Ishikawa (cell line): ENCODE data around the gene EPB41L4B.

ENCODE experiments used
- CEBPB ChIP-seq: IDR thresholded peaks from 2 replicates; pipeline ENCODE4 v1.6.1; 2012
- CREB1 ChIP-seq: IDR thresholded peaks from 2 replicates; pipeline ENCODE4 v1.6.1; 2012; ENCODE audit warnings: low read depth
- EGR1 ChIP-seq: IDR thresholded peaks from 2 replicates; pipeline ENCODE4 v1.6.1; 2012
- EP300 ChIP-seq: IDR thresholded peaks from 2 replicates; pipeline ENCODE4 v1.6.1; 2012; ENCODE audit warnings: borderline replicate concordance
- FOXM1 ChIP-seq: IDR thresholded peaks from 2 replicates; pipeline ENCODE4 v1.6.1; 2012; ENCODE audit warnings: low read depth, borderline replicate concordance
- NFIC ChIP-seq: IDR thresholded peaks from 2 replicates; pipeline ENCODE4 v1.6.1; 2012
- RAD21 ChIP-seq: IDR thresholded peaks from 2 replicates; pipeline ENCODE4 v1.6.1; 2012; ENCODE audit warnings: low read depth
- TAF1 ChIP-seq: IDR thresholded peaks from 2 replicates; pipeline ENCODE4 v1.6.1; 2012; ENCODE audit warnings: low read depth, mild to moderate bottlenecking
- TCF12 ChIP-seq: IDR thresholded peaks from 2 replicates; pipeline ENCODE4 v1.6.1; 2012; ENCODE audit warnings: low read depth
- TEAD4 ChIP-seq: IDR thresholded peaks from 2 replicates; pipeline ENCODE4 v1.6.1; 2012
- YY1 ChIP-seq: IDR thresholded peaks from 2 replicates; pipeline ENCODE4 v1.6.1; 2012; ENCODE audit warnings: low read depth
- ZBTB7A ChIP-seq: IDR thresholded peaks from 2 replicates; pipeline ENCODE4 v1.6.1; 2012; ENCODE audit warnings: low read depth
- TF ChIP-seq, protein P1 (sequence below): IDR thresholded peaks from 2 replicates; pipeline ENCODE4 v1.6.1; 2012
- TF ChIP-seq, protein P2 (sequence below): IDR thresholded peaks from 2 replicates; pipeline ENCODE4 v1.6.1; 2012; ENCODE audit warnings: low read depth, mild to moderate bottlenecking
- TF ChIP-seq, protein P3 (sequence below): IDR thresholded peaks from 2 replicates; pipeline ENCODE4 v1.6.1; 2012

The EPB41L4B gene

DNA sequence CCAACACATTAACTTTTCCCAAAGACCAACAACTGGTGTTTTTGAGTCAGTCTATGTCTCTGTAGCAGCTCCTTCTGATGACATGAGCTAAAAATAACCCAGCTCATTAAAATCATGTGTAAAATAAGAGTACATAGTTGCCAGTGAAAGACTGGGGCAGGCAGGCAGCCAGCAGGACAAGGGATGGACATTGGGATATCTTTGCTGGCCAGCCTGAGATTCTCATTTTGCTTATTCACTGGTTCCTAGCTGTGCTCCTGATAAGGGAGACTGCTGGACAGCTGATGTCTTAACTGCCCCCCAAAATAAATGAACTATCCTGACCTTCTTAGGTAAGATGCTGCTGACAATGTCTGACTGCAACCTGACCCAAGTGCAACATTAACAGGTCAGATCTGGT is 33.9 kb downstream of the EPB41L4B start:
- no peak for TF ChIP-seq NFIC
- no peak for TF ChIP-seq TEAD4
- no peak for TF ChIP-seq TAF1
- TF ChIP-seq YY1: no peak
- TF ChIP-seq EGR1: no peak
- TF ChIP-seq TCF12: no peak
- no peak for TF ChIP-seq EP300
- TF ChIP-seq, protein P1, sequence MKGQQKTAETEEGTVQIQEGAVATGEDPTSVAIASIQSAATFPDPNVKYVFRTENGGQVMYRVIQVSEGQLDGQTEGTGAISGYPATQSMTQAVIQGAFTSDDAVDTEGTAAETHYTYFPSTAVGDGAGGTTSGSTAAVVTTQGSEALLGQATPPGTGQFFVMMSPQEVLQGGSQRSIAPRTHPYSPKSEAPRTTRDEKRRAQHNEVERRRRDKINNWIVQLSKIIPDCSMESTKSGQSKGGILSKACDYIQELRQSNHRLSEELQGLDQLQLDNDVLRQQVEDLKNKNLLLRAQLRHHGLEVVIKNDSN: no peak
- no peak for TF ChIP-seq CEBPB
- no peak for TF ChIP-seq ZBTB7A
- TF ChIP-seq FOXM1: no peak
- TF ChIP-seq CREB1: no peak
- TF ChIP-seq, protein P2, sequence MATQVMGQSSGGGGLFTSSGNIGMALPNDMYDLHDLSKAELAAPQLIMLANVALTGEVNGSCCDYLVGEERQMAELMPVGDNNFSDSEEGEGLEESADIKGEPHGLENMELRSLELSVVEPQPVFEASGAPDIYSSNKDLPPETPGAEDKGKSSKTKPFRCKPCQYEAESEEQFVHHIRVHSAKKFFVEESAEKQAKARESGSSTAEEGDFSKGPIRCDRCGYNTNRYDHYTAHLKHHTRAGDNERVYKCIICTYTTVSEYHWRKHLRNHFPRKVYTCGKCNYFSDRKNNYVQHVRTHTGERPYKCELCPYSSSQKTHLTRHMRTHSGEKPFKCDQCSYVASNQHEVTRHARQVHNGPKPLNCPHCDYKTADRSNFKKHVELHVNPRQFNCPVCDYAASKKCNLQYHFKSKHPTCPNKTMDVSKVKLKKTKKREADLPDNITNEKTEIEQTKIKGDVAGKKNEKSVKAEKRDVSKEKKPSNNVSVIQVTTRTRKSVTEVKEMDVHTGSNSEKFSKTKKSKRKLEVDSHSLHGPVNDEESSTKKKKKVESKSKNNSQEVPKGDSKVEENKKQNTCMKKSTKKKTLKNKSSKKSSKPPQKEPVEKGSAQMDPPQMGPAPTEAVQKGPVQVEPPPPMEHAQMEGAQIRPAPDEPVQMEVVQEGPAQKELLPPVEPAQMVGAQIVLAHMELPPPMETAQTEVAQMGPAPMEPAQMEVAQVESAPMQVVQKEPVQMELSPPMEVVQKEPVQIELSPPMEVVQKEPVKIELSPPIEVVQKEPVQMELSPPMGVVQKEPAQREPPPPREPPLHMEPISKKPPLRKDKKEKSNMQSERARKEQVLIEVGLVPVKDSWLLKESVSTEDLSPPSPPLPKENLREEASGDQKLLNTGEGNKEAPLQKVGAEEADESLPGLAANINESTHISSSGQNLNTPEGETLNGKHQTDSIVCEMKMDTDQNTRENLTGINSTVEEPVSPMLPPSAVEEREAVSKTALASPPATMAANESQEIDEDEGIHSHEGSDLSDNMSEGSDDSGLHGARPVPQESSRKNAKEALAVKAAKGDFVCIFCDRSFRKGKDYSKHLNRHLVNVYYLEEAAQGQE: no peak
- TF ChIP-seq, protein P3, sequence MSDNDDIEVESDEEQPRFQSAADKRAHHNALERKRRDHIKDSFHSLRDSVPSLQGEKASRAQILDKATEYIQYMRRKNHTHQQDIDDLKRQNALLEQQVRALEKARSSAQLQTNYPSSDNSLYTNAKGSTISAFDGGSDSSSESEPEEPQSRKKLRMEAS: no peak

DNA sequence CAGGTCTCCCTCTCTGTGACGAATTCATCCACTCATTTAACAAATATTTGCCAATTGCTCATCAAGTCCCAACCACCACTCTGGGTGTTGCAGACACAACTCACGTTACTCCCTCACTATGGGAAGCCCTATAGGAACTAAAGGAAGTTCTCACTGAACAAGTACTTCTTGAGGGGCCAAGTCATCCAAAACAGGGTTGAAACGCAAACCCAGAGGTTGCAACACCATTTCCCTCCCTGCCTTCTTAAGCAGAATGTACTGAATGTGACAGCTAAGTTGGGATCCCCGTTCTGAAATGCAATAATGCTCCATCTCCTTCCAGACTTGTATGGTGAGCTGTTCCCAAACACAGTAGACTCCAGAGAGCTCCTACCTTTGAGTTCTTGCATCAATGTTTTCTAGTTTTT is 34.3 kb downstream of the EPB41L4B start:
- TF ChIP-seq EP300: no peak

DNA sequence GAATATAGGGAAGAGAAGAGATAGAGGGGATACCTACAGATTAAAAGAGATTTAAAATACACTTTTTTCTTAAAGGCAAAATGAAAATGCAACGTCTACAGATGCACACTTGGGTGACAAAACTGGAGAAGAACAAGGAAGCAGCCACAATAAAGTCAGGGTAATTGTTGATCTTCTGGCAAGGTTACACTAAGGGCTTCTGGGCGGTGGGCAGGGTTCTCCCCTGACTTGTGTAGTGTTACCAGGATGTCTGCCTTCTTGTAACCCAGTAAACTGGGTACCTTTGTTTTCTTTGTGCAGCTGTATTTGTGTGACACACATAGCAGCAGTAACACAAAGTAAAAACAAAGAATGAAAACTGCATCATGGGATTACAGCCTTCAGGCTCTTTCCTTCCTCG is 37.8 kb downstream of the EPB41L4B start:
- no peak for TF ChIP-seq TEAD4
- no peak for TF ChIP-seq FOXM1
- TF ChIP-seq, protein P1: no peak
- no peak for TF ChIP-seq TCF12
- TF ChIP-seq RAD21: no peak
- TF ChIP-seq TAF1: no peak
- TF ChIP-seq NFIC: no peak

DNA sequence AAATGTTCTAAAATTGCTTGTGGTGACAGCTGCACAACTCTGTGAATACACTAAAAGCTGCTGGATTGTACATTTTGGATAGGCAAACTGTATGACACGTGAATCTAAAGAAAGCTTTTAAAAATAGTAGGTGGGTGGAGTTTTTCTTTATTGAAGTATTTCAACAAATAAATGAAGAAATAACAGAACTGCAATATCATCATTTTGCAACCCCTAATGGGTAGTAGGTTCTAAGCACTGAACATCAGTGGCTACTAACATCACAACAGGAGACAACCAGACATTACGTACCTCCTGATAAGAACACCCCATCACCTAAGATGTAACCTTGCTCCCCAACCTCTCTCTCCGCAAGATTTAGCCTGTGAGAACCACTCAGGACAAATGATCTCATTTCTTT is 38.6 kb downstream of the EPB41L4B start:
- TF ChIP-seq, protein P1: no peak
- TF ChIP-seq TAF1: no peak
- no peak for TF ChIP-seq NFIC
- no peak for TF ChIP-seq CEBPB
- TF ChIP-seq TCF12: no peak
- no peak for TF ChIP-seq FOXM1
- TF ChIP-seq RAD21: no peak
- no peak for TF ChIP-seq EGR1
- TF ChIP-seq ZBTB7A: no peak
- TF ChIP-seq, protein P3: no peak

DNA sequence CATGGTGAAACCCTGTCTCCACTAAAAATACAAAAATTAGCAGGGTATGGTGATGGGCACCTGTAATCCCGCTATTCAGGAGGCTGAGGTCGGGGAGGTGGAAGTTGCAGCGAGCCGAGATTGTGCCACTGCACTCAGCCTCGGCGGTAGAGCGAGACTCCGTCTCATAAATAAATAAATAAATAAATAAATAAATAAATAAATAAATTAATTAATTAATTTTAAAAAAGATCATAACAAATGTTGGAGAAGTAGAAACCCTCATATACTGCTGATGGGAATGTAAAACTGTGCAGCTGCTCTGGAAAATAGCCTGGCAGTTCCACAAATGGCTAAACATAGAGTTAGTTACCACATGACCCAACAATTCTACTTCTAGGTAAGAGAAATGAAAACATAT is 39.3 kb downstream of the EPB41L4B start:
- no peak for TF ChIP-seq FOXM1

DNA sequence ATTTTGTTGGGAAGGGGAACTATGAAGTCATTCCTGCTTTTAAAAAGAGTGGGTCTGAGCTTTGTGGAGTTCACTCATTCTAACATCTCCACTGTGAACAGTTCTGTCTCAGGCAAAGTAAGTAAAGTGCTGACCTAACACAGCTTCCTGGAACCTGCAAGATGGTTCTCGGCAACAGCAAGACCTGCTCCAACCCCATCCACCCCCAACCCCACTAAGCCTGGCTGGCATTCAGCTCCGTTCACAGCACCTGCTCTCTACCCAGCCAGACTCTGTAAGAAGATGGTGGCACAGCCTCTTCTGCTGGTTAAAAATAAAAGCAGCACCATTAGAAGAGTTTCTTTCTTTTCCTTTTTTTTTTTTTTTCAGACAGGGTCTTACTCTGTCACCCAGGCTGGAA is 42.0 kb downstream of the EPB41L4B start:
- TF ChIP-seq EGR1 (no peak), RAD21 (no peak), TCF12 (no peak), EP300 (no peak), NFIC (no peak)
- TF ChIP-seq, protein P3: no peak

DNA sequence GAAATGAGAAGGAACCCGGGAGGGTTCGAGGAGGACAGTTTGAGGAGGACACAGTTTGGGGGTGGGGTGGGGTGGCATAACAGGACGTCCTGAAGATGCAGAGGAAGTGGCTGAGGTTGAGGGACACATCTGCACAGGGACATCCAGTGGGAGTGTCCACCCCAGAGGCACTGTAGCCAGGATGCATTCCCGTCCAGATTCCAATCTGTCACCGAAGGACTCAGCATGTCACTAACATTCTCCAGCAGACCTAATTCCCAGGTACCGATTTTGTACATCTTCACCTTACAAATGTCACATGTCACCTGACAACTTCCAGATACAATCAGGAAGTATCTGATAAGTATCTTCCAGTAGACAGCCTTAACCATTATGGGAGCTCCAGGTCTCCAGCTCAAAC is 42.6 kb downstream of the EPB41L4B start:
- TF ChIP-seq, protein P1: no peak
- TF ChIP-seq FOXM1 (no peak), NFIC (no peak), TCF12 (no peak), RAD21 (no peak), CREB1 (no peak), TEAD4 (no peak)

DNA sequence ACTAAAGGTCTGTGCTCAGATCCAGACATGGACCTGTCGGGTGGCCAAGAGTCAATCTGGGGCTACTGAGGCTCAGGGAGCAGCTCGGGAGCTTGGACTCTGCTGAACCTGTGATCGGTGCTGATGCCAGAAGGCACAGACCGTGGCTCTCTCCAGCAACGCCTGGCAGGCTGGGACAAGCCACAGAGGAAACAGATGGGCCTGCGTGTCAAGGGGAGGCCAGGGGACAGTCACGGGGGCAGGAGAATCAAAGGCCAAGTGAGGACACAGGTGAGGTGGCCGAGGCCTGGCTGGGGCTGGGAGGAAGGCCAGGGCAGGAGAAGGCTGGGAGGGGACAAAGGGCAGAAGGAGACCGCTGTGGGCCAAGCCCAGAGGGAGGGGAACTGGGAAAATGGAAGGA is 43.4 kb downstream of the EPB41L4B start:
- TF ChIP-seq, protein P3: no peak
- TF ChIP-seq TAF1: no peak
- TF ChIP-seq NFIC: no peak
- TF ChIP-seq RAD21: no peak
- no peak for TF ChIP-seq CEBPB
- TF ChIP-seq TCF12: no peak
- no peak for TF ChIP-seq YY1
- no peak for TF ChIP-seq CREB1
- TF ChIP-seq ZBTB7A: no peak
- TF ChIP-seq TEAD4: no peak
- no peak for TF ChIP-seq FOXM1
